Nephron progenitor cell (in vitro differentiated cells): ENCODE measurements around the gene NAP1L5.

Source experiments
- DNase-seq: peaks from one replicate; pipeline ENCODE4 v3.0.0; 2021
- H3K27ac Mint-ChIP-seq: 2 replicates; pipeline ENCODE4 v1.8.0; 2021; ENCODE audit warnings: mild to moderate bottlenecking, moderate library complexity, mixed read lengths
- H3K27me3 Mint-ChIP-seq: 2 replicates; pipeline ENCODE4 v1.8.0; 2021; ENCODE audit warnings: mild to moderate bottlenecking, low read depth, mixed read lengths; ENCODE audit not compliant: poor library complexity
- H3K36me3 Mint-ChIP-seq: 2 replicates; pipeline ENCODE4 v1.8.0; 2021; ENCODE audit warnings: low read depth, mixed read lengths
- H3K4me1 Mint-ChIP-seq: 2 replicates; pipeline ENCODE4 v1.8.0; 2021; ENCODE audit warnings: mixed read lengths
- H3K4me3 Mint-ChIP-seq: 2 replicates; pipeline ENCODE4 v1.8.0; 2021; ENCODE audit warnings: mild to moderate bottlenecking, moderate library complexity, mixed read lengths
- H3K9me3 Mint-ChIP-seq: 2 replicates; pipeline ENCODE4 v1.8.0; 2021; ENCODE audit warnings: mild to moderate bottlenecking, moderate library complexity, mixed read lengths
- TF ChIP-seq, protein P1 (sequence below): fragments of 200-600 bp; sonication (generic); IDR thresholded peaks from 2 replicates; pipeline ENCODE4 v1.5.0; 2021; ENCODE audit warnings: antibody characterized with exemption

Gene NAP1L5

DNA sequence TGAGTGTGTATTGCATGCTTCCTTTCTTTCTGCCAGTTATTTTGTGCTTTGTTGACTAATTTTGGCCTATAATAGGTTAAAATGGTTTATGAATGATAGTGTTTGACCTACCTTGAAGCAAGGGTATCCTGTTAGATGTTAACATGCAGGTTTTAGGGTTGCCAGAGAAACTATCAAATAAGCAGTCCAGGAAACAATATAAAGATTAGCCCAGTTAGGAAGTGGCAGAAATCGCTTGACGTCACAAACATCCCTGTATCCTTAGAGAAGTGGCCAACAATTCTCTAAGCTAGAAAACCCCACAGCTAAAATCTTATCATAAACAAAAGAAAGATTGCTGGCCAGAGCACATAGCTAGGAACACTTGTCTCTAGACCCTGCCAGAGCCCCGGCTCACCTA, 3.8 kb downstream of the NAP1L5 start:
- DNase-seq = no peak
- Mint-ChIP-seq H3K9me3 (no peaks in the 10 kb centered on the region), H3K4me1 (peaks cover 11% of the 10 kb centered on the region), H3K36me3 (peaks cover 5% of the 10 kb centered on the region), H3K4me3 (no peak overlapping the region), H3K27me3 (peaks cover 4% of the 10 kb centered on the region), H3K27ac (no peak overlapping the region)
- TF ChIP-seq, protein P1, sequence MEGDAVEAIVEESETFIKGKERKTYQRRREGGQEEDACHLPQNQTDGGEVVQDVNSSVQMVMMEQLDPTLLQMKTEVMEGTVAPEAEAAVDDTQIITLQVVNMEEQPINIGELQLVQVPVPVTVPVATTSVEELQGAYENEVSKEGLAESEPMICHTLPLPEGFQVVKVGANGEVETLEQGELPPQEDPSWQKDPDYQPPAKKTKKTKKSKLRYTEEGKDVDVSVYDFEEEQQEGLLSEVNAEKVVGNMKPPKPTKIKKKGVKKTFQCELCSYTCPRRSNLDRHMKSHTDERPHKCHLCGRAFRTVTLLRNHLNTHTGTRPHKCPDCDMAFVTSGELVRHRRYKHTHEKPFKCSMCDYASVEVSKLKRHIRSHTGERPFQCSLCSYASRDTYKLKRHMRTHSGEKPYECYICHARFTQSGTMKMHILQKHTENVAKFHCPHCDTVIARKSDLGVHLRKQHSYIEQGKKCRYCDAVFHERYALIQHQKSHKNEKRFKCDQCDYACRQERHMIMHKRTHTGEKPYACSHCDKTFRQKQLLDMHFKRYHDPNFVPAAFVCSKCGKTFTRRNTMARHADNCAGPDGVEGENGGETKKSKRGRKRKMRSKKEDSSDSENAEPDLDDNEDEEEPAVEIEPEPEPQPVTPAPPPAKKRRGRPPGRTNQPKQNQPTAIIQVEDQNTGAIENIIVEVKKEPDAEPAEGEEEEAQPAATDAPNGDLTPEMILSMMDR = no peak

DNA sequence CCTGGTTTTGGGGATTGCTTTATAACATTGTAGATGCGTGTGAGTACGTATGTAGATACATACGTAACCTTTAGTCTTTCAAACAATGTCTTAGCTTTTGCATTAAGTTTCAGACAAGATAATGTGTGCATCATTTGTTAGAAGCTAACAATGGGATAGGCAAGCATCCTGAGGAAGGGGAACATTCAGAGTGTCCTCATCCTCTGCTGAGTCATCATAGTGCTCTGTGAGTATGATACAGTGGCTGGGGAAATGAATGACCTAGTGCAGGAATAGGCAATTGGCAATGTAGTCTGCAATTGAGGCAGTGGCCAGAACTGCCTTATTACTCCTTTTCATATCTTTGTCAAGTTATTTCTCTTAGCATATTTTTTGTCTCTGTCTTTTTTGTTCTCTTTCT, 7.3 kb downstream of the NAP1L5 start:
- no peak for DNase-seq
- H3K27ac Mint-ChIP-seq = no peak overlapping the region
- no peak overlapping the region for H3K4me3 Mint-ChIP-seq
- TF ChIP-seq, protein P1 = no peak
- no peaks in the 10 kb centered on the region for H3K9me3 Mint-ChIP-seq
- H3K36me3 Mint-ChIP-seq = no peaks in the 10 kb centered on the region
- H3K27me3 Mint-ChIP-seq = no peaks in the 10 kb centered on the region
- H3K4me1 Mint-ChIP-seq = no peaks in the 10 kb centered on the region

DNA sequence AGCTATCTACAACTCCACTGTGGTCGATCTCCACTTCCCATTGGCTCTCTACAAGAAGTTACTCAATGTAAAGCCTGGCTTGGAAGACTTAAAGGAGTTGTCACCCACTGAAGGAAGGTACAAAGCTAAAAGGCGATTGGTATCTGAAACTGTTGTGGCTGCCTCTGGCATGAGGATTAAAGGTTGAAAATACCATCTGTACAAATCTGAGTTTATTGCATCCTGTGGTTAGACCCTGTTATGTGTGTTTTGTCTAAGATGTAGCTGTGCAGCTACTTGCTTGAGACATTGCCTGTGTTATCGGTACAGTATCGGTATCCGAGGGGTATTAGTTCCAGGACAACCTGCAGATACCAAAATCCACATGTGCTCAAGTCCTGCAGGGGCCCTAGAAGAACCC, 16.4 kb downstream of the NAP1L5 start:
- peaks cover 16% of the 10 kb centered on the region for H3K9me3 Mint-ChIP-seq
- H3K4me1 Mint-ChIP-seq = no peaks in the 10 kb centered on the region
- no peaks in the 10 kb centered on the region for H3K27me3 Mint-ChIP-seq
- TF ChIP-seq, protein P1 = no peak
- peaks cover 10% of the 10 kb centered on the region for H3K36me3 Mint-ChIP-seq
- no peak overlapping the region for H3K27ac Mint-ChIP-seq
- H3K4me3 Mint-ChIP-seq = no peak overlapping the region
- no peak for DNase-seq

DNA sequence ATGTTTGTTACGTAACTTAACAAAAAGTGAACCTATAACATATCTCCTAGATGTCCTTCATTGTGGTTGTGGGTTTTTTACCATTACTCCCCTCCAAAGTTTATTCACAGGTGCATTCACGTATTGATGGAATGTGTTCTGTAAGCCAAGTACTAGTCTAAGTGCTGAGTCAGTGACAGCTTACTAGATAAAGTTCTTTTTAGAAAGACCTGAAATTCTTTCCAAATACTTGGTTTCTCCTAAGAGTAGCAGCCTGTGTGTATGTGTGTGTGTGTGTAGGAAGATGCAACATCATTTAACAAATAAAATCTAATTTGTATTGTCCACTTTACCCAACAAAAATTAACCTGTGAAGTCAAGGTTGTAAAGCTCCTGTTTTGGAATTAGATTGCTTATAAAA, 22.1 kb downstream of the NAP1L5 start:
- no peaks in the 10 kb centered on the region for H3K4me1 Mint-ChIP-seq

DNA sequence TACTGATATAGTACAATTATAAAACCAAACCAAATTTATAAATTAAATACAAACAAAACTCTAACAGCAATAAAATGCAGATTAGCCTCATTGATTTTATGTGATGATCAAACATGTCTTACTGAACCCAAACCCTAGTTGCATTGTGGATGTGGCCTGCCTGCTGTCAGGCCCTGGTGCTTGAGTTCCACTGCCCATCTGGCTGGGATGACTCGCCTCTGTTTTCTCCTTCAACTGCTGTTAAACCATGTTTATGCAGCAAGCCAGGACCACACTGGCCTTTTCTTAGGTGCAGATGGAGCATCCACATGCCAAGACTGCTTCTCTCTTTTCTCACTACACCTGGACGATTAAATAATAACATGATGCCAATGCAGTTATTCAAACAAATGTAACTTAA, 22.6 kb downstream of the NAP1L5 start:
- DNase-seq = no peak
- Mint-ChIP-seq H3K27ac (no peak overlapping the region), H3K4me1 (no peaks in the 10 kb centered on the region), H3K9me3 (no peaks in the 10 kb centered on the region), H3K36me3 (no peaks in the 10 kb centered on the region), H3K27me3 (no peaks in the 10 kb centered on the region), H3K4me3 (no peak overlapping the region)
- TF ChIP-seq, protein P1 = no peak

More for the DNA sequence above, 22.1 kb downstream of the NAP1L5 start:
- Mint-ChIP-seq H3K27me3 (no peaks in the 10 kb centered on the region), H3K36me3 (no peaks in the 10 kb centered on the region), H3K9me3 (no peaks in the 10 kb centered on the region), H3K4me3 (no peak overlapping the region), H3K27ac (no peak overlapping the region)
- no peak for DNase-seq
- TF ChIP-seq, protein P1 = no peak

DNA sequence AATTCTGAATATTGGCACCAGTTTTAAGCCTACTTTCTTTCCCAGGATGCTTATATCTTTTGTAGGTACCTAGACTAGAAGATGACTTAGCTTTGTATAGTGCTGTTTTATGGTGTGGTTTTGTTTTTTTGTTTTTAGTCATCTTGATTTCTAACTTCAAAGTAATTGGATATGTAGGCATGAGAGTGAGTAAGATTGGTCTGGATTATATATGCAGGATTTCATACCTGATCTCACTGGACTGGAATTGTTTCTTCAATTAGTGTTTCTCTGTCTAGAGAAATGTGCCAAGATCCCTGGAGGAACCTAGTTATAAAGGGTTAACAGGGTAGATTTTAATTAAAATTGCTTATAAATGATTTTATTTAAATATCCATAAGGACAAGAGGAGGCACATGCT, 23.1 kb downstream of the NAP1L5 start:
- Mint-ChIP-seq H3K4me3 (no peak overlapping the region), H3K27me3 (no peaks in the 10 kb centered on the region), H3K36me3 (no peaks in the 10 kb centered on the region), H3K27ac (no peak overlapping the region), H3K9me3 (no peaks in the 10 kb centered on the region), H3K4me1 (no peaks in the 10 kb centered on the region)
- TF ChIP-seq, protein P1 = no peak
- DNase-seq = no peak
